Middle frontal gyrus (tissue), 1 donor: ENCODE data around the gene TSSK3.
"Not testable (repeated sequence)": the region's sequence is repeated elsewhere in the genome, so short reads cannot be mapped to it uniquely, and the experiment has no call there.

Experiments
- DNase-seq: peaks from one replicate; pipeline ENCODE4 v3.0.0-alpha.2; 2015; ENCODE audit warnings: low spot score; ENCODE audit errors: extremely low spot score

The TSSK3 gene

GRCh38 chr1:32338637-32339145, 23.6 kb upstream of the TSSK3 start:
- DNase-seq = no peak

- DNase-seq = no peak
Observed at GRCh38 chr1:32339363-32339978, 22.9 kb upstream of the TSSK3 start.

GRCh38 chr1:32341186-32341757, 21.1 kb upstream of the TSSK3 start:
- DNase-seq = no peak

- DNase-seq = no peak
Observed at GRCh38 chr1:32341971-32342370, 20.4 kb upstream of the TSSK3 start.

- no peak for DNase-seq
Observed at GRCh38 chr1:32342704-32343103, 19.6 kb upstream of the TSSK3 start.

- DNase-seq = no peak
Observed at GRCh38 chr1:32345289-32345827, 17.0 kb upstream of the TSSK3 start.

- no peak for DNase-seq
Observed at GRCh38 chr1:32346532-32347157, 15.7 kb upstream of the TSSK3 start.

- DNase-seq = no peak
Observed at GRCh38 chr1:32349211-32349708, 13.1 kb upstream of the TSSK3 start.

GRCh38 chr1:32350785-32351398, 11.4 kb upstream of the TSSK3 start:
- DNase-seq = no peak

- DNase-seq = peak; percentile 80
Observed at GRCh38 chr1:32351399-32352238, 10.7 kb upstream of the TSSK3 start.

- no peak for DNase-seq
Observed at GRCh38 chr1:32352239-32352745, 10.0 kb upstream of the TSSK3 start.

GRCh38 chr1:32352831-32353383, 9.4 kb upstream of the TSSK3 start:
- no peak for DNase-seq

GRCh38 chr1:32353431-32353830, 8.9 kb upstream of the TSSK3 start:
- no peak for DNase-seq

GRCh38 chr1:32353886-32354570, 8.3 kb upstream of the TSSK3 start:
- no peak for DNase-seq

- DNase-seq = not testable (repeated sequence)
Observed at GRCh38 chr1:32355778-32356177, 6.6 kb upstream of the TSSK3 start.

GRCh38 chr1:32356478-32356877, 5.9 kb upstream of the TSSK3 start:
- DNase-seq = no peak

- DNase-seq = no peak
Observed at GRCh38 chr1:32357614-32358013, 4.7 kb upstream of the TSSK3 start.

GRCh38 chr1:32358435-32358834, 3.9 kb upstream of the TSSK3 start:
- DNase-seq = no peak

- DNase-seq = no peak
Observed at GRCh38 chr1:32361308-32361673, 1.0 kb upstream of the TSSK3 start.
